ENCODE results near the gene MYO10. TPM values are rescaled to one million over a fixed set of nuclear protein-coding genes. Genes with fewer than 3 reads are reported as not detected.
A peak's percentile ranks its signal among the peaks of the same experiment; 100 is the strongest.

MYO10 gene
- total RNA-seq, 3 donors from 2014 or later (not counting 1 experiment from before 2014, with no cell fraction given), result 0.83 to 1.2 TPM; not detected in 1

DNA sequence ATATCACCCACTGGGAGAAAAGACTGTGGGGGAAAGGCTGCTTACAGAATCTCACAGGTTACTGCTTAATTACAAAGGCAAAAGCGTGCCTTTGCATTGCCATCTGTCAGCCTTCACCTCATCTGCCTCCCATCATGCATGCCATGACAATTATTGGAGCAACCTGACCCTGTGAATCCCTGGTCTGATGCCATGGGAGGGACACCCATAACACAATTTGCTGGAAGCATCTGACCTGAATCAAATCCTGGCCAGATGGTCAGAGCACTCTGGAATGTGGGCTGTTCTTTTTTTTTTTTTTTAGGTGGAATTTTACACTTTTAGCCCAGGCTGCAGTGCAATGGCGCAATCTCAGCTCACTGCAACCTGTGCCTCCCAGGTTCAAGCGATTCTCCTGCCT, 307.7 kb downstream of the MYO10 start:
- no peaks in the 10 kb centered on the region for H3K27me3 ChIP-seq (ENCODE audit: control insufficient read depth, insufficient read depth, low read length)

DNA sequence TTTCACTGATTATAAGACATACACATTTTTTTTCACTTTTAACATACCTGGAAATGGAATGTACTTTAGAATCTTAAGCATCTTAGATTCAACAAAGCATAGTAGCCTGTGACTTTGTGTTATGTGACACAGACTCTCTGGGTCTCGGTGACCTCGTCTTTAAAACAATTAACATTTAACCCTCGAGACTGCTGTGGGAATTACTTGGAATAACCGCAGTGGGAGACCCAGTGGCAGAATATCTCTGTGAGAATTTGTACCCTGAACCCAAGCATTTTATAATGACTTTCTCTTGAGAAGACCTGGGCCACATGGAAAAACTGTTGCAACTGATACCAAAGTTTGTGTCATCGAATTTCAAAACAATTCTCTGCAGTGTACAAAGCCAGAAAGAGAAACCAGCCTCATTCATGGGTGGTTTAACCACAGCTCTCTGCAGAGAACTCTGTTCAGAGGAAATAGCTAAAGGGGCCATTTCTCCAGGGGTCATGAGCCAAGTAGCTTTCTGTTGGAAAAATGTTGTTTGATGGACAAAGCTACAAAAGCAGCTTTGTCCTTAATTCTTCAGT, 309.3 kb downstream of the MYO10 start:
- WGBS (ENCODE audit: insufficient coverage), result 66% methylated on average over 5 of the region's 5 CpGs
- no peak overlapping the region for H3K4me3 Mint-ChIP-seq
- TF ChIP-seq, protein P1, sequence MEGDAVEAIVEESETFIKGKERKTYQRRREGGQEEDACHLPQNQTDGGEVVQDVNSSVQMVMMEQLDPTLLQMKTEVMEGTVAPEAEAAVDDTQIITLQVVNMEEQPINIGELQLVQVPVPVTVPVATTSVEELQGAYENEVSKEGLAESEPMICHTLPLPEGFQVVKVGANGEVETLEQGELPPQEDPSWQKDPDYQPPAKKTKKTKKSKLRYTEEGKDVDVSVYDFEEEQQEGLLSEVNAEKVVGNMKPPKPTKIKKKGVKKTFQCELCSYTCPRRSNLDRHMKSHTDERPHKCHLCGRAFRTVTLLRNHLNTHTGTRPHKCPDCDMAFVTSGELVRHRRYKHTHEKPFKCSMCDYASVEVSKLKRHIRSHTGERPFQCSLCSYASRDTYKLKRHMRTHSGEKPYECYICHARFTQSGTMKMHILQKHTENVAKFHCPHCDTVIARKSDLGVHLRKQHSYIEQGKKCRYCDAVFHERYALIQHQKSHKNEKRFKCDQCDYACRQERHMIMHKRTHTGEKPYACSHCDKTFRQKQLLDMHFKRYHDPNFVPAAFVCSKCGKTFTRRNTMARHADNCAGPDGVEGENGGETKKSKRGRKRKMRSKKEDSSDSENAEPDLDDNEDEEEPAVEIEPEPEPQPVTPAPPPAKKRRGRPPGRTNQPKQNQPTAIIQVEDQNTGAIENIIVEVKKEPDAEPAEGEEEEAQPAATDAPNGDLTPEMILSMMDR (IDR thresholded peaks at IDR 0.05), result no peak

More for the DNA sequence above, 307.7 kb downstream of the MYO10 start:
- Histone ChIP-seq H3K27ac (ENCODE audit: low read length) (no peak overlapping the region), H3K36me3 (ENCODE audit: control insufficient read depth, insufficient read depth, low read length) (no peaks in the 10 kb centered on the region), H3K4me1 (ENCODE audit: control insufficient read depth, insufficient read depth, low read length) (peaks cover 4% of the 10 kb centered on the region), H3K4me3 (ENCODE audit: low read length) (no peak overlapping the region), H3K9me3 (ENCODE audit: control insufficient read depth, insufficient read depth, low read length) (no peaks in the 10 kb centered on the region)
- H3K27ac Mint-ChIP-seq, result no peak overlapping the region
- no peak for ATAC-seq
- peaks cover 3 to 4% of the 10 kb centered on the region in 2 donors for H3K9me3 Mint-ChIP-seq
- TF ChIP-seq, protein P1 (IDR thresholded peaks at IDR 0.05), result no peak
- H3K27me3 Mint-ChIP-seq (ENCODE audit: low read depth in 2 of 2), result no peaks in the 10 kb centered on the region
- DNase-seq, result no peak
- no peaks in the 10 kb centered on the region for H3K36me3 Mint-ChIP-seq
- intact Hi-C loops (cut with micrococcal nuclease), result no loop called here
- H3K4me3 Mint-ChIP-seq, result no peak overlapping the region
- 94% methylated on average over 3 of the region's 3 CpGs for WGBS (ENCODE audit: insufficient coverage)
- peaks cover 0 to 8% of the 10 kb centered on the region in 2 donors for H3K4me1 Mint-ChIP-seq

DNA sequence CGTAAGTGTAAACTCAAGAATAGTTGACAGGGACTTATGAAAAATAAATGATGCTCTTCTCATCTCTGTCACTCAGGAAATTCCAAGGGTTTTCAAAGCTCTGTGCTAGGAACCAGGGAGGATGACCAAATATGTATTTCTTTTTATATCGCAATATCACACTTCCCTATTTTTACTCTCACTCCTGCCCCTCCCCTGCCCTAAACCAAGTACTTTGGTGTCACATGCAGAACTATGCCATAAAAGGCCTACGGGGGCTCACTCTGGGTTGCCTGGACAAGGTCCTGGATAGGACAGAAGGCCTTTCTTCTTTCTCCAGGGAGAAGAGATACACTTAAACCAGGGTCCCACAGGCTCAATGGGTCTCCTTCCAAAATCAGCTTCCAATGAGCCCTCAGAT, 311.0 kb downstream of the MYO10 start:
- Histone ChIP-seq H3K36me3 (ENCODE audit: control insufficient read depth, insufficient read depth, low read length) (no peaks in the 10 kb centered on the region), H3K4me3 (ENCODE audit: low read length) (no peak overlapping the region), H3K4me1 (ENCODE audit: control insufficient read depth, insufficient read depth, low read length) (peaks cover 4% of the 10 kb centered on the region), H3K9me3 (ENCODE audit: control insufficient read depth, insufficient read depth, low read length) (no peaks in the 10 kb centered on the region), H3K27me3 (ENCODE audit: control insufficient read depth, insufficient read depth, low read length) (no peaks in the 10 kb centered on the region), H3K27ac (ENCODE audit: low read length) (no peak overlapping the region)
- no peak for DNase-seq
- H3K4me3 Mint-ChIP-seq, result no peak overlapping the region
- no peaks in the 10 kb centered on the region for H3K36me3 Mint-ChIP-seq
- WGBS (ENCODE audit: insufficient coverage), result 51% methylated on average over 2 of the region's 3 CpGs
- no peaks in the 10 kb centered on the region for H3K27me3 Mint-ChIP-seq (ENCODE audit: low read depth in 2 of 2)
- ATAC-seq, result no peak
- peaks cover 4 to 8% of the 10 kb centered on the region in 2 donors for H3K4me1 Mint-ChIP-seq
- TF ChIP-seq, protein P1 (IDR thresholded peaks at IDR 0.05), result no peak
- no peak overlapping the region for H3K27ac Mint-ChIP-seq
- intact Hi-C loops (cut with micrococcal nuclease), result no loop called here
- no peaks in the 10 kb centered on the region for H3K9me3 Mint-ChIP-seq

More for the DNA sequence above, 309.3 kb downstream of the MYO10 start:
- no peak overlapping the region for H3K27ac ChIP-seq (ENCODE audit: low read length)
- peaks cover 0 to 8% of the 10 kb centered on the region in 2 donors for H3K4me1 Mint-ChIP-seq
- no peak for ATAC-seq
- intact Hi-C loops (cut with micrococcal nuclease), result no loop called here
- no peak overlapping the region for H3K27ac Mint-ChIP-seq
- peaks cover 3 to 4% of the 10 kb centered on the region in 2 donors for H3K9me3 Mint-ChIP-seq
- H3K27me3 Mint-ChIP-seq (ENCODE audit: low read depth in 2 of 2), result no peaks in the 10 kb centered on the region
- peaks cover 4% of the 10 kb centered on the region for H3K4me1 ChIP-seq (ENCODE audit: control insufficient read depth, insufficient read depth, low read length)
- H3K27me3 ChIP-seq (ENCODE audit: control insufficient read depth, insufficient read depth, low read length), result no peaks in the 10 kb centered on the region
- H3K4me3 ChIP-seq (ENCODE audit: low read length), result no peak overlapping the region
- H3K36me3 Mint-ChIP-seq, result no peaks in the 10 kb centered on the region
- no peaks in the 10 kb centered on the region for H3K36me3 ChIP-seq (ENCODE audit: control insufficient read depth, insufficient read depth, low read length)
- H3K9me3 ChIP-seq (ENCODE audit: control insufficient read depth, insufficient read depth, low read length), result no peaks in the 10 kb centered on the region
- peak in 1 of 2 donors; percentile 56 for DNase-seq

DNA sequence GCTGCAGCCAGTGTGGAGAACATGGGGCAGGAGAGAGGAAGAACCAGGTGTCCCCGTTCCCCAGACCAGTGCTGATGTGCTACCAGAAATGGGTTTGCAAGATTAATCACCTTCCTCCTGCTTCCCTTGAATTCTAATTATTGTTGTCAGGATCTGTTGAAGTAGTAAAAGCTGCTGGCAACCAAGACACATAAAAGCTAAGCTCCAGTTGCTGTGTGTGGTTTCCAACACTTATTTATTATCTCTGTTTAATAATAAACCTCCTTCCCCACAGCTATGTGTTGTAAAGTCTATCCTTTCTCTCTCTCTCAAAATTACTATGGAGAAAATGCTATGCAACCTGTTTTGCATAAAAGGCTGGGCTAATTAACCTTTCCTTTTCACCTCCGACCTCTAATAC, 317.0 kb downstream of the MYO10 start:
- no peak overlapping the region for H3K4me3 Mint-ChIP-seq
- WGBS (ENCODE audit: insufficient coverage), result 29% methylated on average over 1 of the region's 2 CpGs
- H3K36me3 Mint-ChIP-seq, result no peaks in the 10 kb centered on the region
- peaks cover 5 to 9% of the 10 kb centered on the region in 2 donors for H3K4me1 Mint-ChIP-seq
- TF ChIP-seq, protein P1 (IDR thresholded peaks at IDR 0.05), result no peak
- ATAC-seq (no peak), DNase-seq (no peak)
- Histone ChIP-seq H3K27ac (ENCODE audit: low read length) (no peak overlapping the region), H3K4me3 (ENCODE audit: low read length) (no peak overlapping the region), H3K36me3 (ENCODE audit: control insufficient read depth, insufficient read depth, low read length) (no peaks in the 10 kb centered on the region), H3K4me1 (ENCODE audit: control insufficient read depth, insufficient read depth, low read length) (peaks cover 17% of the 10 kb centered on the region), H3K27me3 (ENCODE audit: control insufficient read depth, insufficient read depth, low read length) (no peaks in the 10 kb centered on the region), H3K9me3 (ENCODE audit: control insufficient read depth, insufficient read depth, low read length) (no peaks in the 10 kb centered on the region)
- H3K27ac Mint-ChIP-seq, result no peak overlapping the region
- peaks cover 7 to 8% of the 10 kb centered on the region in 2 donors for H3K27me3 Mint-ChIP-seq (ENCODE audit: low read depth in 2 of 2)
- intact Hi-C loops (cut with micrococcal nuclease), result no loop called here
- no peaks in the 10 kb centered on the region for H3K9me3 Mint-ChIP-seq

Data from natural killer cell (primary cell).